Loucy (cell line): ENCODE measurements around the gene HLA-DOA.

Experiments
- H2AFZ ChIP-seq: fragments of 200-600 bp; sonication (generic); 2 replicates; pipeline ENCODE4 v1.6.0; 2016; ENCODE audit warnings: antibody characterized with exemption, mild to moderate bottlenecking, low read length, moderate library complexity
- H3F3A ChIP-seq: fragments of 200-600 bp; 2 replicates; pipeline ENCODE4 v1.6.0; 2016; ENCODE audit warnings: antibody characterized with exemption, low read depth, mild to moderate bottlenecking
- H3K27me3 ChIP-seq: fragments of 200-600 bp; sonication (generic); 2 replicates; pipeline ENCODE4 v1.6.1; 2014; ENCODE audit warnings: low read length, mild to moderate bottlenecking; ENCODE audit not compliant: insufficient read depth, poor library complexity, severe bottlenecking
- H3K36me3 ChIP-seq: fragments of 200-600 bp; sonication (generic); 2 replicates; pipeline ENCODE4 v1.6.1; 2016; ENCODE audit warnings: low read length; ENCODE audit not compliant: insufficient read depth
- H3K4me1 ChIP-seq: fragments of 200-600 bp; sonication (generic); 2 replicates; pipeline ENCODE4 v1.5.1; 2014; ENCODE audit warnings: low read length, mild to moderate bottlenecking; ENCODE audit not compliant: insufficient read depth, poor library complexity, severe bottlenecking
- H3K4me2 ChIP-seq: fragments of 200-600 bp; sonication (generic); 2 replicates; pipeline ENCODE4 v1.6.0; 2014; ENCODE audit warnings: antibody characterized with exemption, low read length, low read depth, mild to moderate bottlenecking; ENCODE audit not compliant: poor library complexity, severe bottlenecking
- H3K4me3 ChIP-seq: fragments of 200-600 bp; sonication (generic); 2 replicates; pipeline ENCODE4 v1.5.1; 2014; ENCODE audit warnings: low read length, mild to moderate bottlenecking, mixed read lengths; ENCODE audit not compliant: poor library complexity, severe bottlenecking
- H3K79me2 ChIP-seq: fragments of 200-600 bp; sonication (generic); 2 replicates; pipeline ENCODE4 v1.6.1; 2014; ENCODE audit warnings: low read length; ENCODE audit not compliant: insufficient read depth
- H3K9ac ChIP-seq: fragments of 200-600 bp; sonication (generic); 2 replicates; pipeline ENCODE4 v1.6.0; 2014; ENCODE audit warnings: mild to moderate bottlenecking, low read depth, low read length, moderate library complexity; ENCODE audit not compliant: poor library complexity, severe bottlenecking
- H3K9me2 ChIP-seq: fragments of 200-600 bp; sonication (generic); replicated peaks from 2 replicates; pipeline ENCODE4 v1.6.1; 2016; ENCODE audit warnings: low read depth, low read length, mixed read lengths
- H3K9me3 ChIP-seq: fragments of 200-600 bp; sonication (generic); 2 replicates; pipeline ENCODE4 v1.6.1; 2014; ENCODE audit warnings: mild to moderate bottlenecking, antibody characterized with exemption, low read length, low read depth; ENCODE audit not compliant: insufficient read depth
- H4K20me1 ChIP-seq: fragments of 200-600 bp; sonication (generic); 2 replicates; pipeline ENCODE4 v1.6.0; 2014; ENCODE audit warnings: antibody characterized with exemption, low read length, mild to moderate bottlenecking; ENCODE audit not compliant: insufficient read depth, poor library complexity, severe bottlenecking
- CTCF ChIP-seq: fragments of 200-600 bp; sonication (generic); conservative IDR thresholded peaks from 2 replicates; pipeline ENCODE4 v1.5.1; 2014; ENCODE audit warnings: mild to moderate bottlenecking, antibody characterized with exemption, low read length
- EZH2phosphoT487 ChIP-seq: fragments of 200-600 bp; IDR thresholded peaks from 2 replicates; pipeline ENCODE4 v1.6.1; 2018; ENCODE audit warnings: antibody characterized with exemption, mild to moderate bottlenecking, moderate library complexity, borderline replicate concordance

The HLA-DOA gene

GRCh38 chr6:33017694-33018353 is 8.4 kb upstream of the HLA-DOA start:
- Histone ChIP-seq H2AFZ (no peak overlapping the region; the same call in 1 of the 2 replicates), H3K9ac (no peak overlapping the region), H3F3A (no peaks in the 10 kb centered on the region), H3K9me2 (no peaks in the 10 kb centered on the region), H3K4me3 (no peak overlapping the region), H3K4me2 (no peak overlapping the region), H3K9me3 (no peaks in the 10 kb centered on the region), H3K27me3 (no peaks in the 10 kb centered on the region), H3K36me3 (no peaks in the 10 kb centered on the region), H4K20me1 (no peaks in the 10 kb centered on the region), H3K4me1 (peaks cover 9% of the 10 kb centered on the region), H3K79me2 (no peaks in the 10 kb centered on the region)
- TF ChIP-seq CTCF (no peak), EZH2phosphoT487 (no peak)

GRCh38 chr6:33017018-33017417 is 7.6 kb upstream of the HLA-DOA start:
- Histone ChIP-seq H3K27me3 (no peaks in the 10 kb centered on the region), H2AFZ (no peak overlapping the region; the same call in 1 of the 2 replicates), H3K9me2 (no peaks in the 10 kb centered on the region), H3K9ac (no peak overlapping the region), H3F3A (no peaks in the 10 kb centered on the region), H3K4me3 (no peak overlapping the region), H3K9me3 (no peaks in the 10 kb centered on the region), H3K4me2 (no peak overlapping the region), H4K20me1 (no peaks in the 10 kb centered on the region), H3K4me1 (peaks cover 9% of the 10 kb centered on the region), H3K79me2 (no peaks in the 10 kb centered on the region), H3K36me3 (no peaks in the 10 kb centered on the region)
- TF ChIP-seq CTCF (no peak), EZH2phosphoT487 (no peak)

GRCh38 chr6:33015798-33016197 is 6.4 kb upstream of the HLA-DOA start:
- Histone ChIP-seq H3K9ac (no peak overlapping the region), H4K20me1 (no peaks in the 10 kb centered on the region), H3K4me1 (peaks cover 9% of the 10 kb centered on the region), H3K79me2 (no peaks in the 10 kb centered on the region), H3K27me3 (no peaks in the 10 kb centered on the region), H3K36me3 (no peaks in the 10 kb centered on the region), H3K4me3 (no peak overlapping the region), H3K9me3 (no peaks in the 10 kb centered on the region), H3K4me2 (no peak overlapping the region), H2AFZ (no peak overlapping the region), H3K9me2 (no peaks in the 10 kb centered on the region), H3F3A (no peaks in the 10 kb centered on the region)
- no peak for TF ChIP-seq CTCF
- TF ChIP-seq EZH2phosphoT487 = no peak
